Lung (tissue), 16 donors: ENCODE data around the gene SCML1. TPM values are rescaled to one million over a fixed set of nuclear protein-coding genes. Genes with fewer than 3 reads are reported as not detected.

Experiments used
- ATAC-seq: fragments of 200-7000 bp; cut with Tn5 transposase; one replicate; pipeline ENCODE4 v1.9.1; 2020; ENCODE audit warnings: moderate number of reproducible peaks; ENCODE audit not compliant: insufficient read depth, low FRiP score
- DNase-seq, 3 donors: peaks; one replicate each; pipeline ENCODE4 v3.0.0-alpha.2; 2013 to 2017
- H3K27ac ChIP-seq, 2 donors: one replicate each; pipeline ENCODE4 v1.5.1; 2013; ENCODE audit warnings: mild to moderate bottlenecking in 2 of 2, moderate library complexity in 2 of 2, control low read depth in 1 of 2, inconsistent platforms in 1 of 2, low read depth in 1 of 2, low read length in 1 of 2
- H3K27me3 ChIP-seq, 3 donors: one replicate each; pipeline ENCODE4 v1.5.1; 2013; ENCODE audit warnings: low read length in 2 of 3; ENCODE audit not compliant: control insufficient read depth in 3 of 3, insufficient read depth in 3 of 3
- H3K36me3 ChIP-seq, 4 donors: one replicate each; pipeline ENCODE4 v1.5.1; 2013; ENCODE audit warnings: low read length in 4 of 4, mild to moderate bottlenecking in 1 of 4, moderate library complexity in 1 of 4; ENCODE audit not compliant: control insufficient read depth in 4 of 4, insufficient read depth in 4 of 4
- H3K4me1 ChIP-seq, 5 donors: one replicate each; pipeline ENCODE4 v1.5.1; 2013; ENCODE audit warnings: low read length in 5 of 5, mild to moderate bottlenecking in 2 of 5, moderate library complexity in 1 of 5; ENCODE audit not compliant: control insufficient read depth in 5 of 5, insufficient read depth in 5 of 5
- H3K4me3 ChIP-seq: one replicate; pipeline ENCODE4 v1.5.1; 2013; ENCODE audit warnings: mild to moderate bottlenecking, control low read depth, moderate library complexity
- H3K9ac ChIP-seq, 2 donors: one replicate each; pipeline ENCODE4 v1.5.1; 2013; ENCODE audit warnings: low read length in 2 of 2, control low read depth in 1 of 2; ENCODE audit not compliant: insufficient read depth in 1 of 2
- H3K9me3 ChIP-seq, 4 donors: one replicate each; pipeline ENCODE4 v1.5.1; 2013; ENCODE audit warnings: low read length in 3 of 4, mild to moderate bottlenecking in 1 of 4, moderate library complexity in 1 of 4; ENCODE audit not compliant: control insufficient read depth in 4 of 4, insufficient read depth in 3 of 4
- CTCF ChIP-seq: IDR thresholded peaks from 2 replicates; pipeline ENCODE4 v1.5.1; 2012; ENCODE audit warnings: mild to moderate bottlenecking; ENCODE audit errors: control extremely low read depth, extremely low read depth
- WGBS, 2 donors: extraction: QIAGEN DNeasy Blood & Tissue Kit; methylation state at CpG; one replicate each; pipeline ENCODE4 v1.1.7; 2013; 5-methylcytosine and 5-hydroxymethylcytosine counted together
- long read RNA-seq, 5 donors: transcript quantifications; one replicate each; lab custom pipeline, GENCODE V29; 2026
- polyA plus RNA-seq, 2 donors: library from polyadenylated mRNA; stranded (reverse); fragments of 200-250 nt; gene quantifications; one replicate each; pipeline ENCODE4 v1.2.1, GENCODE V29; 2013
- total RNA-seq, 2 donors: library from RNA; depleted of rRNA in 1 of 2; stranded (reverse); fragments of >200 nt in 1 of 2; gene quantifications; one replicate each; pipeline ENCODE4 v1.2.1, GENCODE V29; 2014 to 2021
- donor health status: control.
- donor health status: control.
- donor health status: Bipolar disorder and iron deficiency.
- donor health status: healthy.
- donor health status: DM: yes; HTN: yes; CAD: no.

The SCML1 gene, protein sequence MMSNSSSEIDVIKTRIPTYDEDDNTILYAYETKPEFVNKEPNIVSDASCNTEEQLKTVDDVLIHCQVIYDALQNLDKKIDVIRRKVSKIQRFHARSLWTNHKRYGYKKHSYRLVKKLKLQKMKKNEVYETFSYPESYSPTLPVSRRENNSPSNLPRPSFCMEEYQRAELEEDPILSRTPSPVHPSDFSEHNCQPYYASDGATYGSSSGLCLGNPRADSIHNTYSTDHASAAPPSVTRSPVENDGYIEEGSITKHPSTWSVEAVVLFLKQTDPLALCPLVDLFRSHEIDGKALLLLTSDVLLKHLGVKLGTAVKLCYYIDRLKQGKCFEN
- total RNA-seq: 10 to 100 TPM in 1 of 2 donors, 1 to 10 TPM in 1; 7.3 to 21.8 TPM
- 10 to 100 TPM in 1 of 2 donors, 1 to 10 TPM in 1; 6.5 to 30.8 TPM for polyA plus RNA-seq
- long read RNA-seq, donor 1, full-length matches to known transcripts: 1 of 15 reads
- long read RNA-seq, donor 1, partial matches to known transcripts: 14 of 15 reads
- long read RNA-seq, donor 1, other reads (novel, unspliced or antisense): 0 of 15 reads
- long read RNA-seq, donor 2, full-length matches to known transcripts: 2 of 2 reads
- long read RNA-seq, donor 2, partial matches to known transcripts: 0 of 2 reads
- long read RNA-seq, donor 2, other reads (novel, unspliced or antisense): 0 of 2 reads
- long read RNA-seq, donor 3, partial matches to known transcripts: 5 of 5 reads
- long read RNA-seq, donor 3, other reads (novel, unspliced or antisense): 0 of 5 reads
- long read RNA-seq, donor 4, full-length matches to known transcripts: 2 of 2 reads
- long read RNA-seq, donor 4, partial matches to known transcripts: 0 of 2 reads
- long read RNA-seq, donor 4, other reads (novel, unspliced or antisense): 0 of 2 reads
- long read RNA-seq, donor 5, full-length matches to known transcripts: 3 of 3 reads
- long read RNA-seq, donor 5, partial matches to known transcripts: 0 of 3 reads
- long read RNA-seq, donor 5, other reads (novel, unspliced or antisense): 0 of 3 reads

- WGBS, 2 donors: 1 to 39% methylated on average over 47 to 67 of the region's 67 CpGs
- Histone ChIP-seq H3K27ac (peak within 1 kb of the TSS; percentile 93 to 94), H3K27me3 (peaks cover 3 to 38% (median 9%) of the 10 kb centered on the region in 3 donors), H3K9ac (peak within 1 kb of the TSS; percentile 85 to 87), H3K4me1 (peaks cover 0 to 4% (median 0%) of the 10 kb centered on the region in 5 donors), H3K36me3 (no peaks in the 10 kb centered on the region), H3K9me3 (no peaks in the 10 kb centered on the region), H3K4me3 (peak within 1 kb of the TSS; percentile 53)
- no peak for TF ChIP-seq CTCF
- DNase-seq (peak; percentile 98), ATAC-seq (peak; percentile 89)
These were observed at the start of gene SCML1 for GRCh38 chrX:17736856-17737709. Gene SCML1, plus strand, starts transcription at chrX:17737493. Its CDS starts 6,694 bp downstream, at chrX:17744187.

- no peak for TF ChIP-seq CTCF
- DNase-seq (no peak), ATAC-seq (no peak)
- Histone ChIP-seq H3K27ac (no peak overlapping the region), H3K27me3 (peaks cover 0 to 27% (median 4%) of the 10 kb centered on the region in 3 donors), H3K36me3 (no peaks in the 10 kb centered on the region), H3K9me3 (peaks cover 0 to 1% (median 0%) of the 10 kb centered on the region in 4 donors), H3K4me3 (no peak overlapping the region), H3K9ac (no peak overlapping the region), H3K4me1 (peaks cover 0 to 1% (median 0%) of the 10 kb centered on the region in 5 donors)
- WGBS, 2 donors: 92 to 95% methylated on average over 11 to 14 of the region's 14 CpGs
These were observed 49.6 kb upstream of the SCML1 start for GRCh38 chrX:17687648-17688047.

DNA sequence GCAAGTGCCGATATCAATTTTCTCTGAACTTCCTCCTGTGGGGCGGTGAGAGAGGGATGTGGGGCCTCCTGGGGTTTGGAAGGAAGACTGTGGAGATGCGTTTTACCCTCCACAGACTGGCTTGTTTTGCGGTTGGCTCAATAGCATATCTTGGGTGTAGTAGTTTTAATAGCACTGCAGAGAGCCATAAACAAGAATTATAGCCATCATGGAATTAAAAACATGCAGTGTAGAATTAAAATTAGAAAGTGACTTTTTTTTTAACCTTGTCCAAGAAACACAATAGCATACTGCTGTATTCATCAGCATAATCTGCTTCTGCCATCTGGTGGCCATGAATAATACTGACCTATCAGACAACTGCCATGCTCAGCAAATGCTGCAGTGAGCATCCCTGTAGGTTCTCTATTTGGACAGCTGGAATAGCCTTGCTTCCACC, 47.3 kb upstream of the SCML1 start:
- TF ChIP-seq CTCF: peak; percentile 59
- Histone ChIP-seq H3K36me3 (no peaks in the 10 kb centered on the region), H3K9ac (no peak overlapping the region), H3K4me3 (no peak overlapping the region), H3K27me3 (peaks cover 0 to 30% (median 9%) of the 10 kb centered on the region in 3 donors), H3K9me3 (no peaks in the 10 kb centered on the region), H3K27ac (no peak overlapping the region), H3K4me1 (peaks cover 0 to 1% (median 0%) of the 10 kb centered on the region in 5 donors)
- no peak for ATAC-seq
- peak; percentile 52 to 87 (median 77) for DNase-seq
- WGBS, 2 donors: 25 to 43% methylated on average over 4 of the region's 4 CpGs
